Lung (tissue), 12 donors: Measurements from ENCODE around the gene MX1. TPM values are rescaled to one million over a fixed set of nuclear protein-coding genes. Genes with fewer than 3 reads are reported as not detected.

ENCODE experiments used
- ATAC-seq: fragments of 200-7000 bp; cut with Tn5 transposase; one replicate; pipeline ENCODE4 v1.9.1; 2020; ENCODE audit warnings: moderate number of reproducible peaks; ENCODE audit not compliant: insufficient read depth, low FRiP score
- DNase-seq, 3 donors: peaks; one replicate each; pipeline ENCODE4 v3.0.0-alpha.2; 2013 to 2017
- H3K27ac ChIP-seq, 2 donors: one replicate each; pipeline ENCODE4 v1.5.1; 2013; ENCODE audit warnings: mild to moderate bottlenecking in 2 of 2, moderate library complexity in 2 of 2, control low read depth in 1 of 2, inconsistent platforms in 1 of 2, low read depth in 1 of 2, low read length in 1 of 2
- H3K27me3 ChIP-seq, 3 donors: one replicate each; pipeline ENCODE4 v1.5.1; 2013; ENCODE audit warnings: low read length in 2 of 3; ENCODE audit not compliant: control insufficient read depth in 3 of 3, insufficient read depth in 3 of 3
- H3K36me3 ChIP-seq, 4 donors: one replicate each; pipeline ENCODE4 v1.5.1; 2013; ENCODE audit warnings: low read length in 4 of 4, mild to moderate bottlenecking in 1 of 4, moderate library complexity in 1 of 4; ENCODE audit not compliant: control insufficient read depth in 4 of 4, insufficient read depth in 4 of 4
- H3K4me1 ChIP-seq, 5 donors: one replicate each; pipeline ENCODE4 v1.5.1; 2013; ENCODE audit warnings: low read length in 5 of 5, mild to moderate bottlenecking in 2 of 5, moderate library complexity in 1 of 5; ENCODE audit not compliant: control insufficient read depth in 5 of 5, insufficient read depth in 5 of 5
- H3K4me3 ChIP-seq: one replicate; pipeline ENCODE4 v1.5.1; 2013; ENCODE audit warnings: mild to moderate bottlenecking, control low read depth, moderate library complexity
- H3K9ac ChIP-seq, 2 donors: one replicate each; pipeline ENCODE4 v1.5.1; 2013; ENCODE audit warnings: low read length in 2 of 2, control low read depth in 1 of 2; ENCODE audit not compliant: insufficient read depth in 1 of 2
- H3K9me3 ChIP-seq, 4 donors: one replicate each; pipeline ENCODE4 v1.5.1; 2013; ENCODE audit warnings: low read length in 3 of 4, mild to moderate bottlenecking in 1 of 4, moderate library complexity in 1 of 4; ENCODE audit not compliant: control insufficient read depth in 4 of 4, insufficient read depth in 3 of 4
- WGBS, 2 donors: extraction: QIAGEN DNeasy Blood & Tissue Kit; methylation state at CpG; one replicate each; pipeline ENCODE4 v1.1.7; 2013; 5-methylcytosine and 5-hydroxymethylcytosine counted together
- polyA plus RNA-seq, 2 donors: library from polyadenylated mRNA; stranded (reverse); fragments of 200-250 nt; gene quantifications; one replicate each; pipeline ENCODE4 v1.2.1, GENCODE V29; 2013
- total RNA-seq, 2 donors: library from RNA; depleted of rRNA in 1 of 2; stranded (reverse); fragments of >200 nt in 1 of 2; gene quantifications; one replicate each; pipeline ENCODE4 v1.2.1, GENCODE V29; 2014 to 2021
- TF ChIP-seq, protein P1 (sequence below): IDR thresholded peaks from 2 replicates; pipeline ENCODE4 v1.5.1; 2012; ENCODE audit warnings: mild to moderate bottlenecking; ENCODE audit errors: control extremely low read depth, extremely low read depth
- donor health status: control.
- donor health status: control.
- donor health status: Bipolar disorder and iron deficiency.
- donor health status: healthy.
- donor health status: DM: yes; HTN: yes; CAD: no.

MX1 gene
- total and polyA plus RNA-seq, 4 donors, result 18.9 to 43.5 (median 31.3) TPM

DNA sequence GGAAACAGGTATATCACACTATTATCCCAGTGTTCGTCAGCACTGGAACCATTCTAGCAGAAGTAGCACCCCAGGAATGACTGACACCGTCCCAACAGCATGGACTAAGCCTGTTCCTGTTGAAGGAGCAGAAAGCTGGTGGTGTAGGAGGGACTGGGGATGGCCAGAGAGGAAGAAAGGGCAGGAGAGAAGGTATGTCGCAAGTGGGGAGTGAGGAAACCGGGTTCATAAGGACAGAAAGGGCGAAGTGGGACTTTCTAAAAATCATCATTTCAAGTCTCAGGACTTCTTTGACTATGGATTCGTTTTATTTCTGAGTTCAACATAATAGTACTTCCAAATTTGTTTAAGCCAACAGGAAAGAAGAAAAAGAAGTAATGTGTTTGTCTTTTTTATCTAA, 19.7 kb upstream of the MX1 start:
- 42 to 75% methylated on average over 6 of the region's 6 CpGs for WGBS, 2 donors
- ATAC-seq (peak; percentile 27), DNase-seq (no peak)
- TF ChIP-seq, protein P1, sequence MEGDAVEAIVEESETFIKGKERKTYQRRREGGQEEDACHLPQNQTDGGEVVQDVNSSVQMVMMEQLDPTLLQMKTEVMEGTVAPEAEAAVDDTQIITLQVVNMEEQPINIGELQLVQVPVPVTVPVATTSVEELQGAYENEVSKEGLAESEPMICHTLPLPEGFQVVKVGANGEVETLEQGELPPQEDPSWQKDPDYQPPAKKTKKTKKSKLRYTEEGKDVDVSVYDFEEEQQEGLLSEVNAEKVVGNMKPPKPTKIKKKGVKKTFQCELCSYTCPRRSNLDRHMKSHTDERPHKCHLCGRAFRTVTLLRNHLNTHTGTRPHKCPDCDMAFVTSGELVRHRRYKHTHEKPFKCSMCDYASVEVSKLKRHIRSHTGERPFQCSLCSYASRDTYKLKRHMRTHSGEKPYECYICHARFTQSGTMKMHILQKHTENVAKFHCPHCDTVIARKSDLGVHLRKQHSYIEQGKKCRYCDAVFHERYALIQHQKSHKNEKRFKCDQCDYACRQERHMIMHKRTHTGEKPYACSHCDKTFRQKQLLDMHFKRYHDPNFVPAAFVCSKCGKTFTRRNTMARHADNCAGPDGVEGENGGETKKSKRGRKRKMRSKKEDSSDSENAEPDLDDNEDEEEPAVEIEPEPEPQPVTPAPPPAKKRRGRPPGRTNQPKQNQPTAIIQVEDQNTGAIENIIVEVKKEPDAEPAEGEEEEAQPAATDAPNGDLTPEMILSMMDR, result no peak
- H3K36me3 ChIP-seq, result peaks cover 0 to 19% (median 6%) of the 10 kb centered on the region in 4 donors
- H3K27me3 ChIP-seq, result no peaks in the 10 kb centered on the region
- no peak overlapping the region for H3K9ac ChIP-seq
- no peak overlapping the region for H3K27ac ChIP-seq
- H3K4me3 ChIP-seq, result no peak overlapping the region
- H3K4me1 ChIP-seq, result no peaks in the 10 kb centered on the region
- H3K9me3 ChIP-seq, result peaks cover 0 to 7% (median 0%) of the 10 kb centered on the region in 4 donors

DNA sequence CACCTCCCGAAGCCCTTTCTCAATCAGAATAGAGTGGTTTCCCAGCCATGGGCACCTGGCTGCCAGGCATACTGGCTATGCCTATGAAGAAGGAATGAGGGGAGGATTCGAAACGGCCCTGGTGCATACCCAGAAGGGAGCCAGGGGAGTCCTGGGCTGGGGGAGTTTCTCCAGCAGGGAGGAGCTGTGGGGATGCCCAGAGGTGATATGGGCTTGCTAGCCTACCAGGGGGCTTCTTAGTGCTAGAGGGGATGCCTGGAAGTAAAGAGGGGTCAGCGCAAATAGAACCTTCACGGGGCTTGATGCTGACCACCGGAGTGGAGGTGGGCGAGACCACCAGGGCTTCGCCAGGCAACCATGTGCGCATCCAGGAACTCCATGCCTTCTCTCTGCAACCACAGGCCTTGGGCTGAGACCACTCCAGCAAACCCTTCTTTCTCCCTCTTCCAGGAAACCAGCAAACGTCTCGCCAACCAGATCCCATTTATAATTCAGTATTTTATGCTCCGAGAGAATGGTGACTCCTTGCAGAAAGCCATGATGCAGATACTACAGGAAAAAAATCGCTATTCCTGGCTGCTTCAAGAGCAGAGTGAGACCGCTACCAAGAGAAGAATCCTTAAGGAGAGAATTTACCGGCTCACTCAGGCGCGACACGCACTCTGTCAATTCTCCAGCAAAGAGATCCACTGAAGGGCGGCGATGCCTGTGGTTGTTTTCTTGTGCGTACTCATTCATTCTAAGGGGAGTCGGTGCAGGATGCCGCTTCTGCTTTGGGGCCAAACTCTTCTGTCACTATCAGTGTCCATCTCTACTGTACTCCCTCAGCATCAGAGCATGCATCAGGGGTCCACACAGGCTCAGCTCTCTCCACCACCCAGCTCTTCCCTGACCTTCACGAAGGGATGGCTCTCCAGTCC, 18.2 kb upstream of the MX1 start:
- no peak for ATAC-seq
- TF ChIP-seq, protein P1, result no peak
- H3K36me3 ChIP-seq, result peaks cover 0 to 15% (median 6%) of the 10 kb centered on the region in 4 donors
- H3K27me3 ChIP-seq, result no peaks in the 10 kb centered on the region
- H3K27ac ChIP-seq, result no peak overlapping the region
- no peak for DNase-seq
- no peak overlapping the region for H3K9ac ChIP-seq
- peaks cover 0 to 8% (median 0%) of the 10 kb centered on the region in 4 donors for H3K9me3 ChIP-seq
- H3K4me3 ChIP-seq, result no peak overlapping the region
- 95 to 96% methylated on average over 24 of the region's 24 CpGs for WGBS, 2 donors
- H3K4me1 ChIP-seq, result peaks cover 0 to 3% (median 0%) of the 10 kb centered on the region in 5 donors

DNA sequence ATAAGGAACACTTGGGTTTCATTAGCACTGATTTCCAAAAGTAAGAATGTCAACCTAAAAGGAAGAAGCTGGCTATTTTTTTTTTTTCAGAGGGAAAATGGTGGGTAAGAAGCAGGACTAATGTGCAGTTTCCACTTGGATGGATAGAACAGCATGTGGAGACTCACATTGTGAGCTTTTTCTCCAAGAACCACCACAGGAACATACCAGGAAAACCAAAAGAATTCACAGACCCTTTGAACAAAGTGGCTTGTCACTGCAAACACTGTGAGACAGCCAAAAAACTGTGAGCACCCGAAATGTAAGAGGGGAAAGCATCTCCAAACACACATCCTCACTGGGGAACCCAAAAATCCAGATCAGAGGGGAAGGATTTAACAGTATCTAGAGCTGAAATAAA, 15.7 kb upstream of the MX1 start:
- H3K9ac ChIP-seq, result no peak overlapping the region
- H3K27me3 ChIP-seq, result no peaks in the 10 kb centered on the region
- peaks cover 0 to 9% (median 4%) of the 10 kb centered on the region in 4 donors for H3K36me3 ChIP-seq
- WGBS, 2 donors, result 76 to 96% methylated on average over 1 of the region's 1 CpG
- no peak for DNase-seq
- peaks cover 0 to 8% (median 0%) of the 10 kb centered on the region in 4 donors for H3K9me3 ChIP-seq
- no peak overlapping the region for H3K4me3 ChIP-seq
- H3K27ac ChIP-seq, result no peak overlapping the region
- TF ChIP-seq, protein P1, result no peak
- no peak for ATAC-seq
- peaks cover 0 to 3% (median 0%) of the 10 kb centered on the region in 5 donors for H3K4me1 ChIP-seq
